ENCODE results near the gene MED9. TPM values are rescaled to one million over a fixed set of nuclear protein-coding genes. Genes with fewer than 3 reads are reported as not detected.

Gene MED9
- total RNA-seq, 1 experiment from 2014 or later: 20.4 TPM

DNA sequence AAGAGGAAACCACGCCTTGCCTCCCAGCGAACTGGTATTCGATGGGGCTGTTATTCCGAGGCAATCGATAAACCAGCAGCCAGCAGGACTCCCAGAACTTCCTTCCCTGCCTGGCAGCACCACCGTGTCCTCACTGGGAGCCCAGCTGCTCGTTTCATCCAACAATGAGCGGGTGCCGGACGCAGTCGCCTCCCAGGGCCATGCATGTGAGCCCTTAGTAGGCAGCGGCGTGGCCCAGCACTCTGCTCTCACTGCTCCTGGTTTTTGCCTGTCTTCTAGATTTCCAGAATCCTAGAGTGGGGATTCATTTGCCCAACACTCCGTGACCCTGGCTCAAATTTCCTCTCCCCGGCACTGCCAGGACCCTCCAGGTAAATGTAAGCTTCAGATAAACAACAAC is 48.5 kb downstream of the MED9 start:
- CTCF ChIA-PET: no interaction called here
- DNase-seq (ENCODE audit: low spot score): no peak
- H3K27me3 ChIP-seq (replicated peaks; ENCODE audit: insufficient read depth, low read depth, low read length, poor library complexity): no peaks in the 10 kb centered on the region

DNA sequence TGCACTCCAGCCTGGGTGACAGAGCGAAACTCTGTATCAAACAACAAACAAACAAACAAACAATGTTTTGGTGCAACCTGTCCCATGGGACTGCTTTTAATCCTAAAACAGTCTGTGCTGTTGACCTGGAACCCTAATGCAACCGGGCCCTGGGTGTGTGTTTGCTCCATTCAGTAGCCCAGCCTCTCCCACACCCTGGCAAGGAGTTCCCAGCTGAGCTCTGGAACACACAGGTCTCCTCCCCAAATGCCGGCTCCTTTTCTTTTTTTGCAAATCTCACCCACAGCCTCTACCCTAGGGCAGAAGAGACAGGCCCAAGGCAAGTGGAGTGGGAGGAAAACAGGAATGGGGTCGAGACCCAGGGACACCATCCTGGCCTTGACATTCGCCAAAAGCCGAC is 49.2 kb downstream of the MED9 start:
- intact Hi-C loops (cut with micrococcal nuclease; ENCODE audit: unreplicated experiment): no loop called here
- Histone ChIP-seq H3K27ac (ENCODE audit: low read depth, low read length, poor library complexity, severe bottlenecking) (no peak overlapping the region), H3K4me1 (ENCODE audit: insufficient read depth, low read length, poor library complexity, severe bottlenecking) (peaks cover 22% of the 10 kb centered on the region), H3K27me3 (replicated peaks; ENCODE audit: insufficient read depth, low read depth, low read length, poor library complexity) (no peaks in the 10 kb centered on the region), H3K9me3 (ENCODE audit: low read depth, low read length, poor library complexity, severe bottlenecking) (no peaks in the 10 kb centered on the region), H3K36me3 (ENCODE audit: insufficient read depth, low read length, poor library complexity, severe bottlenecking) (no peaks in the 10 kb centered on the region), H3K4me3 (ENCODE audit: low read depth, low read length, poor library complexity, severe bottlenecking) (no peak overlapping the region)
- no peak for TF ChIP-seq EZH2 (IDR thresholded peaks at IDR 0.05; ENCODE audit: borderline replicate concordance, low read depth, low read length, poor library complexity, severe bottlenecking)
- TF ChIP-seq, protein P1, sequence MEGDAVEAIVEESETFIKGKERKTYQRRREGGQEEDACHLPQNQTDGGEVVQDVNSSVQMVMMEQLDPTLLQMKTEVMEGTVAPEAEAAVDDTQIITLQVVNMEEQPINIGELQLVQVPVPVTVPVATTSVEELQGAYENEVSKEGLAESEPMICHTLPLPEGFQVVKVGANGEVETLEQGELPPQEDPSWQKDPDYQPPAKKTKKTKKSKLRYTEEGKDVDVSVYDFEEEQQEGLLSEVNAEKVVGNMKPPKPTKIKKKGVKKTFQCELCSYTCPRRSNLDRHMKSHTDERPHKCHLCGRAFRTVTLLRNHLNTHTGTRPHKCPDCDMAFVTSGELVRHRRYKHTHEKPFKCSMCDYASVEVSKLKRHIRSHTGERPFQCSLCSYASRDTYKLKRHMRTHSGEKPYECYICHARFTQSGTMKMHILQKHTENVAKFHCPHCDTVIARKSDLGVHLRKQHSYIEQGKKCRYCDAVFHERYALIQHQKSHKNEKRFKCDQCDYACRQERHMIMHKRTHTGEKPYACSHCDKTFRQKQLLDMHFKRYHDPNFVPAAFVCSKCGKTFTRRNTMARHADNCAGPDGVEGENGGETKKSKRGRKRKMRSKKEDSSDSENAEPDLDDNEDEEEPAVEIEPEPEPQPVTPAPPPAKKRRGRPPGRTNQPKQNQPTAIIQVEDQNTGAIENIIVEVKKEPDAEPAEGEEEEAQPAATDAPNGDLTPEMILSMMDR (conservative IDR thresholded peaks at IDR 0.05; ENCODE audit: low read depth, low read length): no peak
- DNase-seq (ENCODE audit: low spot score): no peak
- BruUV-seq (replicated peaks): no TSS peak
- POLR2A ChIA-PET (ENCODE audit: low non-redundant PET): no interaction called here
- CTCF ChIA-PET: no interaction called here

More for the DNA sequence above, 48.5 kb downstream of the MED9 start:
- H3K4me1 ChIP-seq (ENCODE audit: insufficient read depth, low read length, poor library complexity, severe bottlenecking): peaks cover 22% of the 10 kb centered on the region
- H3K27ac ChIP-seq (ENCODE audit: low read depth, low read length, poor library complexity, severe bottlenecking): no peak overlapping the region
- H3K36me3 ChIP-seq (ENCODE audit: insufficient read depth, low read length, poor library complexity, severe bottlenecking): no peaks in the 10 kb centered on the region
- BruUV-seq (replicated peaks): no TSS peak
- TF ChIP-seq EZH2 (IDR thresholded peaks at IDR 0.05; ENCODE audit: borderline replicate concordance, low read depth, low read length, poor library complexity, severe bottlenecking): no peak
- TF ChIP-seq, protein P1 (conservative IDR thresholded peaks at IDR 0.05; ENCODE audit: low read depth, low read length): no peak
- POLR2A ChIA-PET (ENCODE audit: low non-redundant PET): no interaction called here
- H3K9me3 ChIP-seq (ENCODE audit: low read depth, low read length, poor library complexity, severe bottlenecking): no peaks in the 10 kb centered on the region
- intact Hi-C loops (cut with micrococcal nuclease; ENCODE audit: unreplicated experiment): no loop called here
- H3K4me3 ChIP-seq (ENCODE audit: low read depth, low read length, poor library complexity, severe bottlenecking): no peak overlapping the region

DNA sequence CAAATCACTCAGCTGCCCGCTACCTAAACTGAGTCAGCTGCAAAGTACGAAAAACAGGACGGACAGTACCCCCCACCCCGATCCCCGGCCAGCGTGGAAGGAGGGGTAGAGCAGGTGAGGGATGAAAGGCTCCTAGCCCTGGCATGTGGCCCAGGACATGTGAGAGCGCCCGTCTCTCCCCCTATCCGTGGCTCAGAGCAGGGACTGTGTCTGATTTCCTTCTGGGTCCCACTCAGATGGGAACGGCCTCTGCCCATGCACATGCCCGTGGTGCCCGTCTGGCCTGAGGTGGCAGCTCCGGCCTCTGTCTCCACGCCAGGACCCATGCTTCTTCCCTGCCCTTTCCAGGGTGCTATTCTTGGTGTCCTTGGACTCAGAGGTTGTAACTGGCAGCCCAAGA is 49.6 kb downstream of the MED9 start:
- Histone ChIP-seq H3K27ac (ENCODE audit: low read depth, low read length, poor library complexity, severe bottlenecking) (no peak overlapping the region), H3K36me3 (ENCODE audit: insufficient read depth, low read length, poor library complexity, severe bottlenecking) (no peaks in the 10 kb centered on the region), H3K9me3 (ENCODE audit: low read depth, low read length, poor library complexity, severe bottlenecking) (no peaks in the 10 kb centered on the region), H3K4me1 (ENCODE audit: insufficient read depth, low read length, poor library complexity, severe bottlenecking) (peaks cover 22% of the 10 kb centered on the region), H3K27me3 (replicated peaks; ENCODE audit: insufficient read depth, low read depth, low read length, poor library complexity) (no peaks in the 10 kb centered on the region), H3K4me3 (ENCODE audit: low read depth, low read length, poor library complexity, severe bottlenecking) (no peak overlapping the region)
- DNase-seq (ENCODE audit: low spot score): no peak
- CTCF ChIA-PET: no interaction called here
- BruUV-seq (replicated peaks): no TSS peak
- no peak for TF ChIP-seq EZH2 (IDR thresholded peaks at IDR 0.05; ENCODE audit: borderline replicate concordance, low read depth, low read length, poor library complexity, severe bottlenecking)
- TF ChIP-seq, protein P1 (conservative IDR thresholded peaks at IDR 0.05; ENCODE audit: low read depth, low read length): no peak
- POLR2A ChIA-PET (ENCODE audit: low non-redundant PET): no interaction called here
- intact Hi-C loops (cut with micrococcal nuclease; ENCODE audit: unreplicated experiment): no loop called here
